DND-41 (cell line): ENCODE results near the gene PIEZO2.

Experiments used
- ATAC-seq: fragments of 200-7000 bp; cut with Tn5 transposase; 3 replicates; pipeline ENCODE4 v1.9.1; 2021; ENCODE audit warnings: low read depth; ENCODE audit not compliant: insufficient read depth
- DNase-seq: peaks from one replicate; pipeline ENCODE4 v3.0.0-alpha.2; 2020
- H2AFZ ChIP-seq: 2 replicates; pipeline ENCODE4 v1.6.0; 2012; ENCODE audit warnings: low read depth, low read length
- H3K27ac ChIP-seq: 2 replicates; pipeline ENCODE4 v1.5.1; 2012; ENCODE audit warnings: low read length, inconsistent platforms
- H3K27me3 ChIP-seq: fragments of 200-600 bp; sonication (generic); 2 replicates; pipeline ENCODE4 v1.6.0; 2012; ENCODE audit warnings: low read length, mild to moderate bottlenecking, inconsistent platforms; ENCODE audit not compliant: insufficient read depth, poor library complexity
- H3K36me3 ChIP-seq: 2 replicates; pipeline ENCODE4 v1.5.1; 2012; ENCODE audit warnings: low read length, inconsistent platforms; ENCODE audit not compliant: insufficient read depth
- H3K4me1 ChIP-seq: 2 replicates; pipeline ENCODE4 v1.5.1; 2012; ENCODE audit warnings: mild to moderate bottlenecking, low read length; ENCODE audit not compliant: insufficient read depth
- H3K4me2 ChIP-seq: 2 replicates; pipeline ENCODE4 v1.6.0; 2012; ENCODE audit warnings: mild to moderate bottlenecking, moderate library complexity, low read length, inconsistent platforms; ENCODE audit not compliant: insufficient read depth
- H3K4me3 ChIP-seq, 2 experiments: fragments of 200-600 bp in 1 of 2; shearing (Covaris generic) in 1 of 2; 2 replicates each; pipeline ENCODE4 v1.5.1; 2012 to 2016; ENCODE audit warnings: inconsistent platforms in 2 of 2, low read length in 2 of 2, mild to moderate bottlenecking in 2 of 2, low read depth in 1 of 2, moderate library complexity in 1 of 2
- H3K79me2 ChIP-seq: 2 replicates; pipeline ENCODE4 v1.6.0; 2012; ENCODE audit warnings: low read length, inconsistent platforms; ENCODE audit not compliant: insufficient read depth
- H3K9ac ChIP-seq: 2 replicates; pipeline ENCODE4 v1.6.0; 2012; ENCODE audit warnings: low read depth, mild to moderate bottlenecking, inconsistent platforms, low read length, moderate library complexity
- H3K9me3 ChIP-seq: 2 replicates; pipeline ENCODE4 v1.5.1; 2012; ENCODE audit warnings: low read length, moderate library complexity, mild to moderate bottlenecking, inconsistent platforms; ENCODE audit not compliant: insufficient read depth, severe bottlenecking
- H4K20me1 ChIP-seq: 2 replicates; pipeline ENCODE4 v1.6.0; 2012; ENCODE audit warnings: low read length; ENCODE audit not compliant: insufficient read depth
- EZH2 ChIP-seq: IDR thresholded peaks from 3 replicates; pipeline ENCODE4 v1.6.1; 2012; ENCODE audit warnings: borderline replicate concordance, low read depth, mild to moderate bottlenecking, moderate library complexity, low read length, inconsistent platforms; ENCODE audit not compliant: severe bottlenecking
- TF ChIP-seq, protein P1 (sequence below): IDR thresholded peaks from 2 replicates; pipeline ENCODE4 v1.5.1; 2012; ENCODE audit warnings: borderline replicate concordance, low read length, moderate library complexity, mild to moderate bottlenecking; ENCODE audit not compliant: poor library complexity, severe bottlenecking; ENCODE audit errors: extremely low read depth

PIEZO2 gene

DNA sequence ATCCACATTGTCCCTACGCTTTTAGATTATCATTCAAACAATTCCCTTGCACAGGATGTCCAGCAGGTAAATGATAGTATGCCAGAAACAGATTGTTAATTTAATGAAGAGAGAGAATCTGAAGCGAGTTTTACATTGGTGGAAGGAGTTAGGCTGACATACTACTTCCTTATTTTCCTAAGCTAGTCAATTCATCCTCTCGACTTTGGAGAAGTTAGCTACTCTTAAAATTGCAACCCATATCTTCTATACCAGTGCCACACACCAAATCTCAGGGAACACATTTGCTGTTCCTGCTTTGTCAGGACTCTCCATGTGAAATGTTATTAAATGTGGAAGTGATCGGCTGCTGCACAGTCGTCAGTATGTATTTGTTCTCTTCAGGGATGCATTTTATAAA, 374.3 kb downstream of the PIEZO2 start:
- Histone ChIP-seq H3K36me3 (no peaks in the 10 kb centered on the region), H3K4me2 (no peak overlapping the region), H3K27me3 (peaks cover 14% of the 10 kb centered on the region), H3K9ac (no peak overlapping the region), H3K27ac (no peak overlapping the region), H3K79me2 (no peaks in the 10 kb centered on the region), H4K20me1 (no peaks in the 10 kb centered on the region), H3K9me3 (no peaks in the 10 kb centered on the region), H2AFZ (no peak overlapping the region), H3K4me3 (no peak overlapping the region), H3K4me1 (no peaks in the 10 kb centered on the region)
- ATAC-seq (no peak), DNase-seq (no peak)
- no peak for TF ChIP-seq EZH2
- TF ChIP-seq, protein P1, sequence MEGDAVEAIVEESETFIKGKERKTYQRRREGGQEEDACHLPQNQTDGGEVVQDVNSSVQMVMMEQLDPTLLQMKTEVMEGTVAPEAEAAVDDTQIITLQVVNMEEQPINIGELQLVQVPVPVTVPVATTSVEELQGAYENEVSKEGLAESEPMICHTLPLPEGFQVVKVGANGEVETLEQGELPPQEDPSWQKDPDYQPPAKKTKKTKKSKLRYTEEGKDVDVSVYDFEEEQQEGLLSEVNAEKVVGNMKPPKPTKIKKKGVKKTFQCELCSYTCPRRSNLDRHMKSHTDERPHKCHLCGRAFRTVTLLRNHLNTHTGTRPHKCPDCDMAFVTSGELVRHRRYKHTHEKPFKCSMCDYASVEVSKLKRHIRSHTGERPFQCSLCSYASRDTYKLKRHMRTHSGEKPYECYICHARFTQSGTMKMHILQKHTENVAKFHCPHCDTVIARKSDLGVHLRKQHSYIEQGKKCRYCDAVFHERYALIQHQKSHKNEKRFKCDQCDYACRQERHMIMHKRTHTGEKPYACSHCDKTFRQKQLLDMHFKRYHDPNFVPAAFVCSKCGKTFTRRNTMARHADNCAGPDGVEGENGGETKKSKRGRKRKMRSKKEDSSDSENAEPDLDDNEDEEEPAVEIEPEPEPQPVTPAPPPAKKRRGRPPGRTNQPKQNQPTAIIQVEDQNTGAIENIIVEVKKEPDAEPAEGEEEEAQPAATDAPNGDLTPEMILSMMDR = no peak

DNA sequence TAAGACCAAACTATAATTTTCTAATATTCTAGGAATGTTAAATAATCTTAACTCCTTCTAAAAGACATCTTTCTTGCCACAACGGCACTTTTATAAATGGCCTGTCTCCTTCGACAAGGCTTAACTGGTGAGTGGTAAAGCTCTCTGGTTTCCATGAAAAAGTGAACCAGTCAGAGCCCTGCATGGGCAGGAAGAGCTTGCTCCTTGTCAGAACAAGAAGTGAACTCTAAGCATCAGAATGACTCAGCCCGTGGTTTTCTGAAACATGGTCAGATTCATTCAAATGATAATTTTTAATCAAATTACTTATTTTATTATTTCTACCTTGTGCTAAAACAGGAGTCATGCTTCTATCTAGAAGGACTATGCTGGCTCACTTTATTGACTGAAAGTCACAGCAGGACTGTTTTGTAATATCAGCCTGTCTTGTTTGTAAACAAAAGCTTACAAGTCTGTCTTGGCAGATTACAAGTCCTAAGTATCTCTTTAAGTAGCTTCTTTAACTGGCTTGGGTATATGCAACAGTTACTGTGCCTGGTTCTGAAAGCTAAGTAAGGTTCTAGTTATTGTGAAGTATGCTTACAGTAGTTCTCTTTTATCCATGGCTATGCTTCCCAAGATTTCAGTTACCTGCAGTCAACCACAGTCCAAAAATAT, 378.2 kb downstream of the PIEZO2 start:
- H4K20me1 ChIP-seq = no peaks in the 10 kb centered on the region
- no peaks in the 10 kb centered on the region for H3K9me3 ChIP-seq
- no peaks in the 10 kb centered on the region for H3K79me2 ChIP-seq
- no peaks in the 10 kb centered on the region for H3K4me1 ChIP-seq
- DNase-seq = no peak
- H3K4me2 ChIP-seq = no peak overlapping the region
- peaks cover 13% of the 10 kb centered on the region for H3K27me3 ChIP-seq
- no peak overlapping the region for H3K9ac ChIP-seq
- no peak overlapping the region for H3K4me3 ChIP-seq
- TF ChIP-seq, protein P1 = no peak
- TF ChIP-seq EZH2 = no peak
- no peaks in the 10 kb centered on the region for H3K36me3 ChIP-seq
- no peak for ATAC-seq
- H3K27ac ChIP-seq = no peak overlapping the region
- no peak overlapping the region for H2AFZ ChIP-seq

- Histone ChIP-seq H3K4me3 (no peak overlapping the region), H3K9me3 (no peaks in the 10 kb centered on the region), H3K9ac (no peak overlapping the region), H4K20me1 (no peaks in the 10 kb centered on the region), H3K4me2 (no peak overlapping the region), H3K36me3 (no peaks in the 10 kb centered on the region), H2AFZ (no peak overlapping the region), H3K79me2 (no peaks in the 10 kb centered on the region), H3K27me3 (peaks cover 8% of the 10 kb centered on the region), H3K4me1 (no peaks in the 10 kb centered on the region), H3K27ac (no peak overlapping the region)
- TF ChIP-seq, protein P1 = no peak
- TF ChIP-seq EZH2 = no peak
- no peak for ATAC-seq
- DNase-seq = no peak
These were observed 379.1 kb downstream of the PIEZO2 start for GRCh38 chr18:10770264-10770663.
